SK-N-SH treated with all-trans-retinoic acid at 6 μM for 48 hours (cell line): ENCODE data around the gene SYNE2.
"Not testable (repeated sequence)": the region's sequence is repeated elsewhere in the genome, so short reads cannot be mapped to it uniquely, and the experiment has no call there.

Experiments used
- BACH2 ChIP-seq: fragments of 250-450 bp; sonication (Bioruptor Pico); IDR thresholded peaks from 2 replicates; pipeline ENCODE4 v1.9.0; 2021; ENCODE audit warnings: mild to moderate bottlenecking, borderline replicate concordance
- ISL1 ChIP-seq: fragments of 250-450 bp; sonication (Bioruptor Pico); IDR thresholded peaks from 2 replicates; pipeline ENCODE4 v2.1.2; 2022; ENCODE audit warnings: mild to moderate bottlenecking, moderate library complexity
- RARB ChIP-seq: fragments of 250-450 bp; sonication (Bioruptor Pico); IDR thresholded peaks from 2 replicates; pipeline ENCODE4 v1.8.0; 2021; ENCODE audit warnings: mild to moderate bottlenecking, moderate library complexity
- SNAI2 ChIP-seq: fragments of 250-450 bp; sonication (Bioruptor Pico); IDR thresholded peaks from 2 replicates; pipeline ENCODE4 v1.5.0; 2020; ENCODE audit warnings: mild to moderate bottlenecking, moderate library complexity
- TCF4 ChIP-seq: fragments of 250-450 bp; sonication (Bioruptor Pico); IDR thresholded peaks from 2 replicates; pipeline ENCODE4 v1.8.0; 2021; ENCODE audit warnings: mild to moderate bottlenecking, moderate library complexity, borderline replicate concordance
- ZFP3 ChIP-seq: fragments of 250-450 bp; sonication (Bioruptor Pico); IDR thresholded peaks from 2 replicates; pipeline ENCODE4 v1.5.0; 2020; ENCODE audit warnings: mild to moderate bottlenecking, moderate library complexity
- ZFP30 ChIP-seq: fragments of 450-650 bp; formaldehyde crosslinking; IDR thresholded peaks from 2 replicates; pipeline ENCODE4 v1.5.0; 2022; ENCODE audit warnings: mild to moderate bottlenecking, moderate library complexity
- ZNF565 ChIP-seq: fragments of 450-650 bp; formaldehyde crosslinking; conservative IDR thresholded peaks from 2 replicates; pipeline ENCODE4 v1.5.0; 2020; ENCODE audit warnings: low read depth, mild to moderate bottlenecking, moderate library complexity
- ZNF70 ChIP-seq: fragments of 450-650 bp; formaldehyde crosslinking; IDR thresholded peaks from 2 replicates; pipeline ENCODE4 v1.5.0; 2020; ENCODE audit warnings: mild to moderate bottlenecking, moderate library complexity
- TF ChIP-seq, protein P1 (sequence below): fragments of 250-450 bp; sonication (Bioruptor Pico); IDR thresholded peaks from 2 replicates; pipeline ENCODE4 v1.8.0; 2020; ENCODE audit warnings: mild to moderate bottlenecking, moderate library complexity, borderline replicate concordance
- TF ChIP-seq, protein P2 (sequence below): fragments of 250-450 bp; sonication (Bioruptor Pico); IDR thresholded peaks from 2 replicates; pipeline ENCODE4 v1.5.1; 2021; ENCODE audit warnings: mild to moderate bottlenecking, moderate library complexity
- TF ChIP-seq, protein P3 (sequence below): fragments of 250-450 bp; sonication (Bioruptor Pico); IDR thresholded peaks from 2 replicates; pipeline ENCODE4 v1.8.0; 2021; ENCODE audit warnings: low read depth, mild to moderate bottlenecking, moderate library complexity, borderline replicate concordance

DNA sequence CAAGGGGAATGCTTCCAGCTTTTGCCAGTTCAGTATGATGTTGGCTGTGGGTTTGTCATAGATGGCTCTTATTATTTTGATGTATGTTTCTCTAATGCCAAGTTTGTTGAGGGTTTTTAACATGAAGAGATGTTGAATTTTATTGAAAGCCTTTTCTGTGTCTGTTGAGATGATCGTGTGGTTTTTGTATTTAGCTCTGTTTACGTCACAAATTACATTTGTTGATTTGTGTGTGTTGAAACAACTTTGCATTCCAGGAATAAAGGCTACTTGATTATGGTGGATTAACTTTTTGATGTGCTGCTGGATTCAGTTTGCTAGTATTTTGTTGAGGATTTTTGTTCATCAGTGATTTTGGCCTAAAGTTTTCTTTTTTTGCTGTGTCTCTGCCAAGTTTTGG is 46.7 kb upstream of the SYNE2 start:
- not testable (repeated sequence) for TF ChIP-seq TCF4 (CRISPR knock-in tag); ISL1 (CRISPR knock-in tag); ZNF70 (CRISPR knock-in tag); ZFP3 (CRISPR knock-in tag); BACH2 (CRISPR knock-in tag); RARB (CRISPR knock-in tag); SNAI2; ZFP30 (CRISPR knock-in tag); ZNF565 (CRISPR knock-in tag)
- TF ChIP-seq, protein P1, sequence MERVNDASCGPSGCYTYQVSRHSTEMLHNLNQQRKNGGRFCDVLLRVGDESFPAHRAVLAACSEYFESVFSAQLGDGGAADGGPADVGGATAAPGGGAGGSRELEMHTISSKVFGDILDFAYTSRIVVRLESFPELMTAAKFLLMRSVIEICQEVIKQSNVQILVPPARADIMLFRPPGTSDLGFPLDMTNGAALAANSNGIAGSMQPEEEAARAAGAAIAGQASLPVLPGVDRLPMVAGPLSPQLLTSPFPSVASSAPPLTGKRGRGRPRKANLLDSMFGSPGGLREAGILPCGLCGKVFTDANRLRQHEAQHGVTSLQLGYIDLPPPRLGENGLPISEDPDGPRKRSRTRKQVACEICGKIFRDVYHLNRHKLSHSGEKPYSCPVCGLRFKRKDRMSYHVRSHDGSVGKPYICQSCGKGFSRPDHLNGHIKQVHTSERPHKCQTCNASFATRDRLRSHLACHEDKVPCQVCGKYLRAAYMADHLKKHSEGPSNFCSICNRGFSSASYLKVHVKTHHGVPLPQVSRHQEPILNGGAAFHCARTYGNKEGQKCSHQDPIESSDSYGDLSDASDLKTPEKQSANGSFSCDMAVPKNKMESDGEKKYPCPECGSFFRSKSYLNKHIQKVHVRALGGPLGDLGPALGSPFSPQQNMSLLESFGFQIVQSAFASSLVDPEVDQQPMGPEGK (CRISPR knock-in tag) = not testable (repeated sequence)
- TF ChIP-seq, protein P2, sequence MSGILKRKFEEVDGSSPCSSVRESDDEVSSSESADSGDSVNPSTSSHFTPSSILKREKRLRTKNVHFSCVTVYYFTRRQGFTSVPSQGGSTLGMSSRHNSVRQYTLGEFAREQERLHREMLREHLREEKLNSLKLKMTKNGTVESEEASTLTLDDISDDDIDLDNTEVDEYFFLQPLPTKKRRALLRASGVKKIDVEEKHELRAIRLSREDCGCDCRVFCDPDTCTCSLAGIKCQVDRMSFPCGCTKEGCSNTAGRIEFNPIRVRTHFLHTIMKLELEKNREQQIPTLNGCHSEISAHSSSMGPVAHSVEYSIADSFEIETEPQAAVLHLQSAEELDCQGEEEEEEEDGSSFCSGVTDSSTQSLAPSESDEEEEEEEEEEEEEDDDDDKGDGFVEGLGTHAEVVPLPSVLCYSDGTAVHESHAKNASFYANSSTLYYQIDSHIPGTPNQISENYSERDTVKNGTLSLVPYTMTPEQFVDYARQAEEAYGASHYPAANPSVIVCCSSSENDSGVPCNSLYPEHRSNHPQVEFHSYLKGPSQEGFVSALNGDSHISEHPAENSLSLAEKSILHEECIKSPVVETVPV (CRISPR knock-in tag) = not testable (repeated sequence)
- TF ChIP-seq, protein P3, sequence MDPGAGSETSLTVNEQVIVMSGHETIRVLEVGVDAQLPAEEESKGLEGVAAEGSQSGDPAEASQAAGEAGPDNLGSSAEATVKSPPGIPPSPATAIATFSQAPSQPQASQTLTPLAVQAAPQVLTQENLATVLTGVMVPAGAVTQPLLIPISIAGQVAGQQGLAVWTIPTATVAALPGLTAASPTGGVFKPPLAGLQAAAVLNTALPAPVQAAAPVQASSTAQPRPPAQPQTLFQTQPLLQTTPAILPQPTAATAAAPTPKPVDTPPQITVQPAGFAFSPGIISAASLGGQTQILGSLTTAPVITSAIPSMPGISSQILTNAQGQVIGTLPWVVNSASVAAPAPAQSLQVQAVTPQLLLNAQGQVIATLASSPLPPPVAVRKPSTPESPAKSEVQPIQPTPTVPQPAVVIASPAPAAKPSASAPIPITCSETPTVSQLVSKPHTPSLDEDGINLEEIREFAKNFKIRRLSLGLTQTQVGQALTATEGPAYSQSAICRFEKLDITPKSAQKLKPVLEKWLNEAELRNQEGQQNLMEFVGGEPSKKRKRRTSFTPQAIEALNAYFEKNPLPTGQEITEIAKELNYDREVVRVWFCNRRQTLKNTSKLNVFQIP (CRISPR knock-in tag) = not testable (repeated sequence)
